Renal cortical epithelial cell (primary cell): ENCODE data around the gene RBM33. TPM values are rescaled to one million over a fixed set of nuclear protein-coding genes. Genes with fewer than 3 reads are reported as not detected.
A peak's percentile ranks its signal among the peaks of the same experiment; 100 is the strongest.

ENCODE experiments used
- DNase-seq: peaks from one replicate; pipeline ENCODE4 v3.0.0-alpha.2; 2011; ENCODE audit warnings: low read depth
- total RNA-seq: library from RNA; depleted of rRNA; stranded (reverse); fragments of >200 nt; gene quantifications from 2 replicates; pipeline ENCODE4 v1.2.3, GENCODE V29; 2014

Gene RBM33
- total RNA-seq, 1 donor from 2014 or later = 47.3 TPM

GRCh38 chr7:155766966-155767916, 122.8 kb downstream of the RBM33 start:
- no peak for DNase-seq

- peak; percentile 53 for DNase-seq
Observed at GRCh38 chr7:155769701-155770100, 125.2 kb downstream of the RBM33 start.

- no peak for DNase-seq
Observed at GRCh38 chr7:155770241-155770640, 125.8 kb downstream of the RBM33 start.

GRCh38 chr7:155773531-155773930, 129.1 kb downstream of the RBM33 start:
- DNase-seq = no peak

- DNase-seq = no peak
Observed at GRCh38 chr7:155774947-155775346, 130.5 kb downstream of the RBM33 start.

- DNase-seq = no peak
Observed at GRCh38 chr7:155775691-155776090, 131.2 kb downstream of the RBM33 start.

- no peak for DNase-seq
Observed at GRCh38 chr7:155776606-155777005, 132.1 kb downstream of the RBM33 start.

- no peak for DNase-seq
Observed at GRCh38 chr7:155778349-155778748, 133.9 kb downstream of the RBM33 start.

- no peak for DNase-seq
Observed at GRCh38 chr7:155780884-155781283, 136.4 kb downstream of the RBM33 start.

- DNase-seq = no peak
Observed at GRCh38 chr7:155781433-155781832, 137.0 kb downstream of the RBM33 start.

- DNase-seq = no peak
Observed at GRCh38 chr7:155782466-155782865, 138.0 kb downstream of the RBM33 start.

GRCh38 chr7:155785536-155785935, 141.1 kb downstream of the RBM33 start:
- DNase-seq = peak; percentile 18

- DNase-seq = no peak
Observed at GRCh38 chr7:155786491-155786890, 142.0 kb downstream of the RBM33 start.

- no peak for DNase-seq
Observed at GRCh38 chr7:155787171-155787851, 142.8 kb downstream of the RBM33 start.

- DNase-seq = no peak
Observed at GRCh38 chr7:155788616-155789000, 144.1 kb downstream of the RBM33 start.

GRCh38 chr7:155789001-155789725, 144.7 kb downstream of the RBM33 start:
- DNase-seq = no peak

- no peak for DNase-seq
Observed at GRCh38 chr7:155790666-155791065, 146.2 kb downstream of the RBM33 start.

GRCh38 chr7:155791214-155791737, 146.8 kb downstream of the RBM33 start:
- no peak for DNase-seq

- DNase-seq = no peak
Observed at GRCh38 chr7:155791836-155792235, 147.4 kb downstream of the RBM33 start.

GRCh38 chr7:155792315-155792960, 148.0 kb downstream of the RBM33 start:
- DNase-seq = no peak

- DNase-seq = no peak
Observed at GRCh38 chr7:155792999-155793560, 148.6 kb downstream of the RBM33 start.
